Measurements from ENCODE around the gene CCR8.
"Not testable (repeated sequence)": the region's sequence is repeated elsewhere in the genome, so short reads cannot be mapped to it uniquely, and the experiment has no call there.

Gene CCR8

GRCh38 chr3:39347586-39347876 is 18.0 kb downstream of the CCR8 start:
- no peak for DNase-seq (ENCODE audit: low read depth in 3 of 3, low spot score in 1 of 3)

- no peak for DNase-seq (ENCODE audit: low read depth in 3 of 3, low spot score in 1 of 3)
Measured at GRCh38 chr3:39349080-39349479, 19.6 kb downstream of the CCR8 start.

DNA sequence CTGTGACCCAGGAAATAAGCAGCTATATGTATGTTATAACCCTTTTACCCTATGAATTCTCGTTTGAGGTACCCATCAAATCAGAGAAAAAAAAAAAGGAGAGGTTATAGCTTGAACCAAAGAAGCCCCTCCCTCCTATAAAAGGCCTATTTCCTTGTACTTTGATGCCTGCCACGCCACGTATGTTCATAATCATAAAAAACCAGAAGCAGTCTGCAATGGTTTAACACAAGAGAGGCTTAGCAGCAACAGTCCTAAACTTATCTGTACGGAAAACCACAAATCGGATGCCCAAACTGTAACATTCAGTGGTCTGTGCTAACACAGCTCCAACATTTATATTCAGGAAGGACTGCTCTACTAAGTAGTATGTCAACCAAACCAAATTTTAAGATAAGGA is 21.2 kb downstream of the CCR8 start:
- DNase-seq (ENCODE audit: low read depth in 3 of 3, low spot score in 1 of 3) = no peak

GRCh38 chr3:39351134-39351533 is 21.6 kb downstream of the CCR8 start:
- not testable (repeated sequence) for DNase-seq (ENCODE audit: low read depth in 3 of 3, low spot score in 1 of 3)

DNA sequence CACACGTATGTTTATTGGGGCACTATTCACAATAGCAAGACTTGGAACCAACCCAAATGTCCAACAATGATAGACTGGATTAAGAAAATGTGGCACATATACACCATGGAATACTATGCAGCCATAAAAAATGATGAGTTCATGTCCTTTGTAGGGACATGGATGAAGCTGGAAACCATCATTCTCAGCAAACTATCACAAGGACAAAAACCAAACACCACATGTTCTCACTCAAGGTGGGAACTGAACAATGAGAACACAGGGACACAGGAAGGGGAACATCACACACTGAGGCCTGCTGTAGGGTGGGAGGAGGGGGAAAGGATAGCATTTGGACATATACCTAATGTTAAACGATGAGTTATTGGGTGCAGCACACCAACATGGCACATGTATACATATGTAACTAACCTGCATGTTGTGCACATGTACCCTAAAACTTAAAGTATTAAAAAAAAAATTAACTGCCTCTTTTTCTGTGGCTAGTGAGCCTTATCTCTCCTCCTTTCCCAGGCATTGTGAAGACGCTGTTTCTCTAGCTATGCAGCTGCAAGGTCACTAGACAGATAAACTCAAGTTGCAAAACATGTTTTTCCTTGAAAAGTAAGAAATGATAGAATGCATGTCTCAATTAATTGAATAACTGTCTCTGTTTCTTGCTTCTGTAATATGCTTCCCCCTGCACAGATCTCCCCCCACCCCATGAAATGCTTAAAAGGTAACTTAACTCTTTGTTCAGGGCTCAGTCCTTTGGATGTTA is 23.8 kb downstream of the CCR8 start:
- not testable (repeated sequence) for DNase-seq (ENCODE audit: low read depth in 3 of 3, low spot score in 1 of 3)

DNA sequence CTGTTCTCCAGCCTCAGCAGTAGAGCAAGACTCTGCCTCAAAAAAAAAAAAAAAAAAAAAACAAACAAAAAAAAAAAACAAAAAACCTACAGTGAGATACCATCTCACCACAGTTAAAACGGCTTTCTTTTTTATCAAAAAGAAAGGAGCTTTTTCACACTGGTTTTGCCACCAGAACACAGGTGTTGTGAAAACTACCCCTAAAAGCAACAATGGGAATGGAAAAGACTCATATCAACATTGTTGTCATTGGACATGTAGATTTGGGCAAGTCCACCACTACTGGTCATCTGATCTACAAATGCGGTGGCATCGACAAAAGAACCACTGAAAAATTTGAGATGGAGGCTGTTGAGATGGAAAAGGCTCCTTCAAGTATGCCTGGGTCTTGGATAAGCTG is 28.8 kb downstream of the CCR8 start:
- DNase-seq (ENCODE audit: low read depth in 3 of 3, low spot score in 1 of 3) = no peak

GRCh38 chr3:39361252-39361927 is 31.9 kb downstream of the CCR8 start:
- DNase-seq (ENCODE audit: low read depth in 3 of 3, low spot score in 1 of 3) = no peak

DNA sequence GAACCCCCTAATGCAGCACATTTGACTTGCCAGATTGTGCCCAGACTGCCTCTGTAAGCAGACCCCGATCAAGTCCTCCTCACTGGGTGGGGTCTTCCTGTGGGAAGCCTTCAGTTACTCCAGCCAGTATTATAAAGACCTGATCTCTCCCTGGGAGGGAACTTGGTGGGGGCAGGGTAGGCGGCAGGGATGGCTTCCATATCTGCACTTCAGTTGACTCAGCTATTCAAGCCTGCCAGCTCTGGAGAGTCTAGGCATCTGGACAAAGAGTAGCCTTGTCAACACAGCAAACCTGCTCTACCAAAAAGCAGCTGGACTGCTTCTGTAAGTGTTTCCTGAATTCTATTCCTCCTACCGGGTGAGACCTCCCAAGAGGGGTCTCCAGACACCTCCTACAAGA is 32.7 kb downstream of the CCR8 start:
- no peak for DNase-seq (ENCODE audit: low read depth in 3 of 3, low spot score in 1 of 3)

GRCh38 chr3:39362812-39363211 is 33.3 kb downstream of the CCR8 start:
- no peak for DNase-seq (ENCODE audit: low read depth in 3 of 3, low spot score in 1 of 3)

GRCh38 chr3:39370450-39370849 is 40.9 kb downstream of the CCR8 start:
- not testable (repeated sequence) for DNase-seq (ENCODE audit: low read depth in 3 of 3, low spot score in 1 of 3)

DNA sequence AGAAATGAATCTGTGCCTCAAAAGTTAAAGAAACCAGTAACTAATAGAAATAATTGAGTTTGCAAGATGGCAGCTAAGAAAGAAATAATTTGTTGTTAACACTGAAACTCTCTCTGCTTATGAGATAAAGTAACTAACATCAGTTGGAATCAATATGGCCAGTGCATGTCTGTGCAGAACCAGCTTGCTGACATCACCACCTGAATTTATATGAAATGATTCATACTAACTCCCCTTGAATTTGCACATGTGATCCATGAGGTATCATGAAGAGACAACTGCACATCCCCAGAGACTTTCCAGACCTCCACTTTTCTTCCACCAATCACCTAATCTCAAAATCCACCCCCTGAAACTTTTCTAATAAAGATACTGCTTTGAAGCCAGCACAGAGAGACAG is 43.3 kb downstream of the CCR8 start:
- DNase-seq (ENCODE audit: low read depth in 3 of 3, low spot score in 1 of 3) = no peak

GRCh38 chr3:39376959-39377634 is 47.6 kb downstream of the CCR8 start:
- DNase-seq (ENCODE audit: low read depth in 3 of 3, low spot score in 1 of 3) = no peak

DNA sequence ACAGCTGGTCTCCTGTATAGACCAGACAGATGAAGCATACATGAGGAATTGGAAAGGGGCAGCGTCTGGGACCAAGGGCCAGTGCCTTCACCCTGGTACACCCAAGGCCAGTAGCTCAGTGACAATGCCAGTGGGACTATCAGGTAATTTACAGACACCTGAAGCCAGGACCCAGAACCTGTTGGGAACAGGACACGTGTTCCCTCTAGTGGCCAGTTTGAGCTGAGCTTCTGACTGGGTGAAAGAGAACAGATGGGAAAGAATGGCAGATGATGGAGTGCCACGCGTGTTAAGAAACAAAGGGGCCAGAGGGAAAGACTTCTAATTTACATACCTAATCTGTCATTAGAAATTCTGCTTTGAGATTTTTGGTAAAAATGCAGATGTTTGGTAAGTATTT is 48.6 kb downstream of the CCR8 start:
- DNase-seq (ENCODE audit: low read depth in 3 of 3, low spot score in 1 of 3) = peak in 2 of 3 donors; percentile 24 to 28

- DNase-seq (ENCODE audit: low read depth in 3 of 3, low spot score in 1 of 3) = no peak
Measured at GRCh38 chr3:39378957-39379777, 49.7 kb downstream of the CCR8 start.

GRCh38 chr3:39379778-39380155 is 50.3 kb downstream of the CCR8 start:
- DNase-seq (ENCODE audit: low read depth in 3 of 3, low spot score in 1 of 3) = no peak

- DNase-seq (ENCODE audit: low read depth in 3 of 3, low spot score in 1 of 3) = no peak
Measured at GRCh38 chr3:39381432-39381831, 51.9 kb downstream of the CCR8 start.
